HG03064 (cell line): ENCODE results near the gene HOXC9.

Experiments
- ATAC-seq: cut with Tn5 transposase; IDR thresholded peaks from one replicate; pipeline ENCODE4 v1.9.1; 2021; ENCODE audit warnings: low read depth; ENCODE audit not compliant: unreplicated experiment

HOXC9 gene

DNA sequence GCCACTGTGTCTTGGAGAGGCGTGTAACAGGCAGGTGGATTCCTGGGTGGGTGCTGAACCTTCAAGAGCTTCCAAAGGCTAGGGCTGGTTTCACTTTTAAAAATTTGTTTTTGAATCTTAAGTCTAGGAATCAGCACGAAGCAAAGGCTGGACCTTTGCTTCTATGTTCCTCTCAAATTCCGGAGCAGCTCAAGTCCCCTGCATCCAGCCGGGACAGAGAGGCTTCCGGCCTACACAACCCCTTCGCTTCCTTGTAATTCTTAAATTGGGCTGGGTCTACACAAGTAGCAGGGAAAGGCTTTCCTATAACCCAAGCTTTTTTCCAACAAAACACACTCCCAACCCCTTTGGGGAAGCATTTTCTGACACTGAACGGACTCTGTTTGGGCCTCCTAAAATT lies 37.0 kb upstream of the HOXC9 start:
- ATAC-seq = no peak

DNA sequence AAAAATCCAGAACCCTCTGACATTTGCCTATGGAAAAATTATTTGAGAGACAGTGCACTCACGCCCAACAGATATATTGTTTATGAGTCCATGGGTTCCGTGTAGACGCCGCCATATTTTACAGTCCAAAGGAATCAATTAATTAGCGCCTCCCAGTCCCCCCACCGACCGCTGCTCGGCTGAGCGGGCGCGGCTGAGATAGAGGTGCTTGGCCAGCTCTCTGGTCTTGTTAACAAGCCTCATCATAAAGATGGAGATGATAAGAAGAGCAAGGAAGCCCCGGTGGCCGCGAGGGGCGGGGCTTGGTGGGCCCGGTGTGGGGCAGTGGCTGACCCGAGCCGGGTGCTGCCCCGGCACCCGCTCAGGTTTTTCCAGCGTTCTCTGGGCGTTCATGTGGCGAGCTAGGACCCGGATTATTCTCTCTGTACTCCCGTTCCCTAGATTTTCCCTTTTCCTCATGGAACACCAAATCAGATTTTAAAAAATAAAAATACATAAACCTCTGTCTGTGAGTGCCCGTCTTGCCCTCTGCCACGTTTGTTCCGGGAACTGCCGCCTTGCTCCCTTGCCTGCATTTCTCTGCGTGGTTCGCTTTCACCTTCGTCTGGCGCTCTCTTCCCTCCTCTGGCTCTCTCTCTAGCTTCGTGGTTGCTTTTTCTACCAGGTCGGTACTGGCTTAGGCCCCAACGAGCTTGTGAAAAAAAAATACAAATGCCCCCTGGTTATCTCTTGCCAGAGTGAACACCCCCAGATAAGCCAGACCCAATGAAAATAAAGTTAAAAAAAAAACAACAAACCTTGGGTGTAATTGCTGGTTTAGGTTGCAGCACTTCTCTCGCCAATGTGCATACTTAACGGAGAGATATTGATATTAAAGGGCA lies 36.3 kb upstream of the HOXC9 start:
- no peak for ATAC-seq

DNA sequence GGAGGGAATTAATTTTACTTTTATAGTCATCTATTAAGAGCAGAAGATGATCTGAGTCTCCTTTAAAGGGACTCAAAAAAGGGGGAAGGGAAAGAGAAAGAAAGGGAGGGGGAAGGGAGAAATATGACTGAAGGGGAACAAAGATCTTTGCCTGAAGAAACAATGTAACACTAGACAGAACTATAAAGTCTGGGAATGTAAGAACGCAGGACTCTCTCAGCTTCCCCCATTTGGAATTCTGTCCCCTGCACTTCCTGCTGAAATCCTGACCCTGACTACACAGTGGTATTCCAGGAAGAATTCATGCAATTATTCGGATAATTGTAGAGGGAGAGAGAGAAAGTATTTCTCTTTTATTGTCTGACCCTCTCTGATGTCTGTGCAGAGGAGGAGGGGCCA lies 35.6 kb upstream of the HOXC9 start:
- ATAC-seq = no peak

GRCh38 chr12:53965281-53966084 lies 34.5 kb upstream of the HOXC9 start:
- ATAC-seq = no peak

DNA sequence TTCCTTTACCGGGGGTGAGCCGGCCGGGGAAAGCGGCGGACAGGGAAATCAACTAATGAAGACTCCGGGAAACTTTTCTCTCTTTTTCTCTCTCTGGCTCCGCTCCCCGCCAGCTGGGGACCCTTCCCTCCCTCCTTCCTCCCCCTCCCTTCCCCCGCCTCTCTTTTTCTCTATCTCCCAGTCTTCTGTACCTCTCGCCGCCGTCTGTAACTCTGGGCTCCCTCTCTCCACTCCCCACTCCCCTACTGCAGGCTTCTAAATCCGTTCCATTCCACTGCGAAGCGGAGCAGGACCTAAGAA lies 33.9 kb upstream of the HOXC9 start:
- ATAC-seq = no peak

DNA sequence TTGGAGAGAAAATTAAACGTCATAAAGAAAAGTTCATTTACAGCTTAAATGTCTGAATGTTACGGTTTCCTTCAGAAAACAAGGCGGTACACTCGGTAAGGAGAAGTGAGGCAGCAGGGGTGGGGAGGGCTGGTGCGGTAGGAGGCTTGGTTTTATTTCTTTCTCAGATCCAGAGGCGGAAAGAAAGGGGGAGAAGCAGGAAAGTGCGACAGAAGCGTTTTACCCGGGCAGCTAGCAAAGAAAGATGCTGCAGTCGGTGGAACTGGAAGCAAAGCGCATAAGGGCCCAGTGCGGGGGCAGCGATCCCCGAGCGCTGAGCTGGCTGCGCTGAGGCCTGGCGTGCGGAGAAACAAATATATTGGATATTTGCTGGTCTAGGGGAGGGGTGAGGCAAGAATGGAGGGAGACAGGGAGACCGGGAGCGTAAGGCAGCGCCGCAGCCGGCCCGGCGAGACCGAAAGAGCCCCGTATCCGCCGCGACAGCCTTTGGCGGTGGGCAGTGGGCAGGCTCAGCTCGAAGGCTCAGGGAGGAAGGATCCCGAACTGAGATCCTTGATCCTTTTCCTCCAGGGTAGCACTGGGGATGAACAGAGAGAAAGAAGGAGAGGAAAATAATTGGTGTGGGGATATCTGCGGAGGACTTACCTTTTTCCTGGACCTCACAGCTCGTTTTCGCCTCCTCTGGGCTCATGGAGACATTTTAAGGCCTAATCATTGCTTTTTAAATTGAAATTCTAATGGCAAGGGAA lies 33.4 kb upstream of the HOXC9 start:
- no peak for ATAC-seq

DNA sequence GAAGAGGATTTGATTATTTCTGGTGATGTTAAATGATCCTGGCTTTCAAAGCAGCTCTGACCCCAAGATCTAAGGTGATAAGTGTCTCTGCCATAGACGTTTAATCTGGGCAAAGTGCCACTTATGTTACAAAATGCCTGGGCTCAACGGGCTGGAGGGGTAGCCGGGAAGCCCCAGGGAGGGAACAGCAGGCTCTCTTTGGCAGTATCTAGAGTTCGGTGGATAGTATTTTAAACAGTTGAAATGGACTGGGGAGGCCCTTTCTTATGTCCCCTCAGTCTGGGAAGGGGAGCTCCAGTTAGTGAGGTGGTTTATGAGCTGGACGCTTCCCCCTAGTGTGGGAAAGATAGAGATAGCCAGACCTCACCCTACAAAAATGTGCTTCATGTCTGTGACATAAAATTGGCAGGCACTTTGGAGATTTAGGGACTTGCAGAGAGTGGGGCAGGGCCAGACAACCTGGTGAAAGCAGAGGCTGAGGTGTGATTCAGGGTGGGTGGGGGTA lies 32.5 kb upstream of the HOXC9 start:
- ATAC-seq = no peak

- no peak for ATAC-seq
Observed at GRCh38 chr12:53968214-53969127, 31.5 kb upstream of the HOXC9 start.

GRCh38 chr12:53969588-53970259 lies 30.2 kb upstream of the HOXC9 start:
- no peak for ATAC-seq

- no peak for ATAC-seq
Observed at GRCh38 chr12:53970451-53970850, 29.5 kb upstream of the HOXC9 start.

- ATAC-seq = no peak
Observed at GRCh38 chr12:53971129-53971528, 28.8 kb upstream of the HOXC9 start.

DNA sequence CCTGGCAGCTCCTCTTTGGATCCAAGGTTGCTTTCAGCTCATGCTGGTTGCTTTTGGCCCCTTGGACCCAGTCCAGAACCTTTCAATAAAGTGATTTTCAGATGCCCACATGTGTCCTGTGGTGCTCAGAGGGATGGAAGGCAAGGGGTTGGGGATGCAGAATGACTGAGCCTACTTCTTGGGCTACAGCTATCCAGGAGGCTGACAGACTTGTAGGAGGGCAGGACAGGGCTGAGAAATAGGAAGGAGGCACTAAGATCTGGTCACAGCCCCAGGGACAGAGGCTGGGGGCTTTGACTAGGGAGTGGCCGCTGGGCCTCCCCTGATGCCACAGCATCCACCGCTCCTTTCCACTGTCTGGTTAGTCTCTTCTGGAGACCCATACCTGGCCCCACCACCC lies 28.3 kb upstream of the HOXC9 start:
- no peak for ATAC-seq

GRCh38 chr12:53972152-53972702 lies 27.7 kb upstream of the HOXC9 start:
- ATAC-seq = no peak

DNA sequence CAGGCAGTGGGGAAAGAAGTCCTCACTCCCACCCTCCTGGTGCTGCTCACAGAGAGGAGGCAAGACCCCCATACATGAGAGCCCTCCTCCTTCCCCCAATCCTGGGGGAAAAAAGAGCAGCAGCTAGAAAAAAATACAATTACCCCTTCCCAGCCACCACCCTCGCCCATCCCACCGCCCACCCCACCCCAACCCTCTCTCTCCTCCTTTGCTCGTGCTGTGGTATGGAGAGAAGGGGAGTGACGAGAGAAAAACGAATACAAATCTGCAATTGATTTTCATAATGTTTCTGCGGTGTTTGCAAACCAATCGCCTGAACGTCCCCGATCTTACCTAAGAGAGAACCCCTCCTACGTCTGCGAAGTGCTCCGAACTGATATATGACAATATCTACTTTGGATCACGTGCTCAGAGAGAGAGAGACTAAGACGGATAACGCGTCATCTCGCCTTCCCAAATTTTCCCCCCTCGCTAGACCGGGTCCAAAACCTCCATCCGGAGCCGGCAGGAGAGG lies 27.2 kb upstream of the HOXC9 start, which contains the start of gene HOXC11:
Gene HOXC11 (plus strand): TSS at position 405 of the 514 bp plus-strand sequence. CDS start 116 bp downstream, outside the sequence.
- ATAC-seq = no peak

DNA sequence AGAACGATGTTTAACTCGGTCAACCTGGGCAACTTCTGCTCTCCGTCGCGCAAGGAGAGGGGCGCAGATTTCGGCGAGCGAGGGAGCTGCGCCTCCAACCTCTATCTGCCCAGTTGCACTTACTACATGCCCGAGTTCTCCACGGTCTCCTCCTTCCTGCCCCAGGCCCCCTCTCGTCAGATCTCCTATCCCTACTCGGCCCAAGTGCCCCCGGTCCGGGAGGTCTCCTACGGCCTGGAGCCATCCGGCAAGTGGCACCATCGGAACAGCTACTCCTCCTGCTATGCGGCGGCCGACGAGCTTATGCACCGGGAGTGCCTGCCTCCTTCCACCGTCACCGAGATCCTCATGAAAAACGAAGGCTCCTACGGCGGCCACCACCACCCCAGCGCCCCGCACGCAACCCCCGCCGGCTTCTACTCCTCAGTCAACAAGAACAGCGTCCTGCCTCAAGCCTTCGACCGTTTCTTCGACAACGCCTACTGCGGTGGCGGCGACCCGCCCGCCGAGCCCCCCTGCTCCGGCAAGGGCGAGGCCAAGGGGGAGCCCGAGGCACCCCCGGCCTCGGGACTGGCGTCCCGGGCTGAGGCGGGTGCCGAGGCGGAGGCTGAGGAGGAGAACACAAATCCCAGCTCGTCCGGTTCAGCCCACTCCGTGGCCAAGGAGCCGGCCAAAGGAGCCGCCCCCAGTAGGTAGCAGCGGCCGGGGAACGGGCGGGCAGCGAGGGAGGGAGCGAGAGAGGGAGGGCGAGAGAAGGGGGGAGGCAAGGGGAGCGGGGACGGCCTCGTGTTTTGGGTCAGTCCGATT lies 26.5 kb upstream of the HOXC9 start:
- no peak for ATAC-seq

- ATAC-seq = no peak
Observed at GRCh38 chr12:53974084-53975063, 25.6 kb upstream of the HOXC9 start, which contains the start of gene HOTAIR. Gene HOTAIR, minus strand, starts transcription at chr12:53974954.

DNA sequence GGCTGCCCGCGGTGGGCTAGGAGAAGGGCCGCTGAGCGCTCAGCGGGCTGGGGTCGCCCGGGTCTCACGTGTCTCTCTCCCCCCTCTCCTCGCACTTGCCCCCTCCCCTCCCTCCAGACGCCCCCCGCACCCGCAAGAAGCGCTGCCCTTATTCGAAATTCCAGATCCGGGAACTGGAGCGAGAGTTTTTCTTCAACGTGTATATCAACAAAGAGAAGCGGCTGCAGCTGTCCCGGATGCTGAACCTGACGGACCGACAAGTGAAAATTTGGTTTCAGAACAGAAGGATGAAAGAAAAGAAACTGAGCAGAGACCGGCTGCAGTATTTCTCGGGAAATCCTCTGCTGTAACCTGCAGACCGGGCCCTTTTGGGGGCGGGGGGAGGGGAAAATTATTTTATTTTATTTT lies 24.9 kb upstream of the HOXC9 start:
- ATAC-seq = no peak
